HUES6 (cell line): ENCODE data around the gene GOLT1B.
A peak's percentile ranks its signal among the peaks of the same experiment; 100 is the strongest.

Source experiments
- H3K27ac ChIP-seq: 2 replicates; pipeline ENCODE4 v1.7.0; 2013; ENCODE audit warnings: low read depth, mild to moderate bottlenecking, low read length, inconsistent platforms
- H3K27me3 ChIP-seq: 2 replicates; pipeline ENCODE4 v1.6.1; 2013; ENCODE audit warnings: low read length; ENCODE audit not compliant: control insufficient read depth, insufficient read depth
- H3K36me3 ChIP-seq: 2 replicates; pipeline ENCODE4 v1.6.1; 2013; ENCODE audit warnings: low read length; ENCODE audit not compliant: control insufficient read depth, insufficient read depth
- H3K4me1 ChIP-seq: 2 replicates; pipeline ENCODE4 v1.6.1; 2013; ENCODE audit warnings: low read length; ENCODE audit not compliant: control insufficient read depth, insufficient read depth
- H3K4me3 ChIP-seq: 2 replicates; pipeline ENCODE4 v1.5.1; 2013; ENCODE audit warnings: low read depth, low read length
- H3K9ac ChIP-seq: one replicate; pipeline ENCODE4 v1.6.1; 2013; ENCODE audit warnings: mild to moderate bottlenecking, low read length
- H3K9me3 ChIP-seq: 2 replicates; pipeline ENCODE4 v1.6.1; 2013; ENCODE audit warnings: low read depth, low read length; ENCODE audit not compliant: control insufficient read depth, insufficient read depth

GOLT1B gene

GRCh38 chr12:21483531-21483930 is 18.1 kb upstream of the GOLT1B start:
- no peak overlapping the region for H3K4me3 ChIP-seq
- peaks cover 52% of the 10 kb centered on the region for H3K36me3 ChIP-seq
- H3K27ac ChIP-seq, result no peak overlapping the region
- H3K4me1 ChIP-seq, result no peaks in the 10 kb centered on the region
- H3K9me3 ChIP-seq, result no peaks in the 10 kb centered on the region
- no peaks in the 10 kb centered on the region for H3K27me3 ChIP-seq
- no peak overlapping the region for H3K9ac ChIP-seq

DNA sequence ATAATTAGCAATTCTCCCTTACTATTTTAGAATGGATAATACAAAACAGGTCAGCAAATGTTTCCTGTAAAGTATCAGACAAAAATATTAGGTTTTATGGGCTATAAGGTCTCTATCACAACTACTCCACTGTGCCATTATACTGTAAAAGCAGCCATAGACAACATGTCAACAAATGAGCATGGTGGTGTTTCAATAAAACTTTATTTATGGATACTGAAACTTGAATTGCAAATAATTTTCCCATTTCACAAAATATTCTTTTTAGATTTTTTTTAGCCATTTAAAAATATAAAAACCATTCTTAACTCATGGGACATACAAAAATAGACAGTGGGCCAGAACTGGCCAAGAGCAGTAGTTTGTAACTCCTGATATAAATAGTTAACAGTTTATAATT is 15.6 kb upstream of the GOLT1B start:
- Histone ChIP-seq H3K27me3 (no peaks in the 10 kb centered on the region), H3K36me3 (peaks cover 44% of the 10 kb centered on the region), H3K4me1 (no peaks in the 10 kb centered on the region), H3K9me3 (no peaks in the 10 kb centered on the region), H3K27ac (no peak overlapping the region), H3K4me3 (no peak overlapping the region), H3K9ac (no peak overlapping the region)

DNA sequence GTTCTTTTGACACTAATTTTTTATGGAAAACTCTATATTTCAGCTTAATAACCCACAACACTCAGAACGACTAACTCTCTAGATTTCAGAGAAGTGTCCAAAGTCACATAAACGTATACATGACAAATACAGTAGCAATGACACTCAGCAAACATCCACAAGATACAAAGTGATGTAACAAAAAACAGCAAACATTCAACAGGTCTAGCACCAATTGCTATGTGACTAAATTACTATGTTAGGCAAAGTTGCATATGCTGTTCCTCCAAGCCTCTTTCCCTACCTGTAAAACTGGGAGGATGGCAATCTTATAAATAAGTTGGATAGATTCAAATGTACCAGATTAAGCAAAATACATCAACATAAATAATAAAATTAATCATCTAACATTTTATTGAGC is 1.8 kb upstream of the GOLT1B start:
- Histone ChIP-seq H3K27me3 (no peaks in the 10 kb centered on the region), H3K4me3 (peak overlapping the region; percentile 78; the same call in 1 of the 2 replicates), H3K27ac (no peak overlapping the region), H3K4me1 (peaks cover 8% of the 10 kb centered on the region), H3K9me3 (no peaks in the 10 kb centered on the region), H3K9ac (no peak overlapping the region), H3K36me3 (peaks cover 35% of the 10 kb centered on the region)

DNA sequence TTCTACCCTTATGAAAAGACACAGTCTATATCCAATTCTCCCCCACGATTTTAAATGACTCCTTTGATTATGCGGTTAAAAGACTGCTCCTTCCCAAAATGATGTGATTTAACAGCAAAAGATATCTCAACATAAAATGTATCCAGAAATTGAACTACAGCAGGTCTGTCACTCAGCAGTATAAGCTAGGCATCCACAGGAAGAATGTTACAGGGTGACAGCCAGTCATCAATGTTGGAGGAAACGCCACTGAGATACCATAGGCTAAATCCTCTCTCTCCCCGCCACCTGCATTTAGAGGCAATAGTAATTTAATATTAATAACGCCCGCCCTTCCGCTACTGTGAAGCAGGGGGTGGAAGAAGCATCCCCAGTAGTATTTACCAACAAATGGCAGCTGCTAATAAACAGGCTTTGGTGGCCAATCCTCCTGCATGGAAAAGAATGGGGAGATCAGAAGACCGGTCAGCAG is 767 bp upstream of the GOLT1B start:
- H3K27me3 ChIP-seq, result no peaks in the 10 kb centered on the region
- H3K4me3 ChIP-seq, result peak overlapping the region; percentile 78
- peaks cover 8% of the 10 kb centered on the region for H3K4me1 ChIP-seq
- peak overlapping the region; percentile 10; the same call in 1 of the 2 replicates for H3K27ac ChIP-seq
- no peaks in the 10 kb centered on the region for H3K9me3 ChIP-seq
- H3K36me3 ChIP-seq, result peaks cover 28% of the 10 kb centered on the region
- peak overlapping the region; percentile 95 for H3K9ac ChIP-seq

DNA sequence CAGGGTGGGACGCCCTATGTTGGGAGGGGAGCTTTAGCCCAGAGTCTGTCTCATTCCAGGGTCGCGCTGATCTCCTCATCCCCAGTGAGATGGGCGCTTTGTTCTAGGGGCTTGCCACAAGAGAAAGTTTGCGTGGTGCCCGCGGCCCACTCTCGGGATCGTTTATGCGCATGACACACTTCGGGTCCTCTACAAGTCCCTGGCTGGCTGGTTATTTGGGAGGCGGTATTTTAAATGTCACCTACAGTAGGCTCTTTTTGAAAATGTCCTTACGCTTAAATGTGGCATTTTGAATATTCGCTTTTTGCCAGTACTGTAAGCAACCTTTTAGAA is 541 bp downstream of the GOLT1B start:
- Histone ChIP-seq H3K36me3 (peaks cover 15% of the 10 kb centered on the region), H3K27ac (peak overlapping the region; percentile 88), H3K4me3 (peak overlapping the region; percentile 78), H3K4me1 (peaks cover 8% of the 10 kb centered on the region), H3K9ac (peak overlapping the region; percentile 95), H3K27me3 (no peaks in the 10 kb centered on the region), H3K9me3 (no peaks in the 10 kb centered on the region)

- H3K36me3 ChIP-seq, result peaks cover 13% of the 10 kb centered on the region
- H3K9ac ChIP-seq, result no peak overlapping the region
- H3K9me3 ChIP-seq, result no peaks in the 10 kb centered on the region
- H3K4me3 ChIP-seq, result peak overlapping the region; percentile 78
- no peaks in the 10 kb centered on the region for H3K27me3 ChIP-seq
- peaks cover 8% of the 10 kb centered on the region for H3K4me1 ChIP-seq
- no peak overlapping the region for H3K27ac ChIP-seq
These were observed 1.3 kb downstream of the GOLT1B start for GRCh38 chr12:21502872-21503271.

- no peaks in the 10 kb centered on the region for H3K27me3 ChIP-seq
- H3K36me3 ChIP-seq, result peaks cover 17% of the 10 kb centered on the region
- H3K4me1 ChIP-seq, result peaks cover 4% of the 10 kb centered on the region; the same call in 1 of the 2 replicates
- no peak overlapping the region for H3K27ac ChIP-seq
- H3K4me3 ChIP-seq, result no peak overlapping the region
- no peak overlapping the region for H3K9ac ChIP-seq
- no peaks in the 10 kb centered on the region for H3K9me3 ChIP-seq
These were observed 4.3 kb downstream of the GOLT1B start for GRCh38 chr12:21505888-21506287.

DNA sequence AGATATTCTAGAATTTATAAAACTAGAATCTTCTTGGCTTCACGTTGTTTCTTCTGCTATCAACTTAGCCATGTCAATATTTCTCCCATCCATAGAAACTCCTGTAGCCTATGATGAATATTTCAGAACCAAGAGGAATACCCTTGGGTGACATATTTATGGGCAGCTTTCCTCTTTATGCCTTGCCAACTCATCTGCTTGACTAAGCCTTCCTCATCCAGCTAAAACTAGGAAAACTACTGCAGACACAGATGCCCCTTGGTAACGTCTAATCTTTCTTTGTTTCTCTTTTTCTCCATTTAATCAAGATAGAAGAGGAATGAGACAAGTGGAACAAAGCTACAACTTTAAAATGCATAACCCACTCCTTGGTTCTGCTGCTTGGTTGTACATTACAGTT is 6.3 kb downstream of the GOLT1B start:
- H3K36me3 ChIP-seq, result peaks cover 25% of the 10 kb centered on the region

DNA sequence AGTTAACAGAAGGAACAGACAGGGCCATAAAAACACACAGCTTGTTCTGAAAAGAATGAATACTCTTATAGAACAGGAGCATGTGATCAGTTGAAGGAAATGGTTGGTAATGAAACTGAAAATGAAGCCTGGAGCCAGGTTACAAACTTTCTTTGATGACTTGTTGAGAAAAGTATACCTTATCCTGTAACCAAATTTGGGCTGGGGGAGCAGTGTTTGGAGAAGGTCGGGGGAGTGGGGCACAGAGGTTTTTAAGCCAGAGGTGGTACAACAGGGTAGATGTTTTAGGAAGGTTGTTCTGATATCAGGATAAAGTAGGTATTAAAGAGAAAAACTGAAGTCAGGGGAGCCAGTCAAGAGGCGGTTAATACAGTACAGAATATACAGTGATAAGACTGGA is 8.2 kb downstream of the GOLT1B start:
- Histone ChIP-seq H3K4me1 (no peaks in the 10 kb centered on the region), H3K27me3 (no peaks in the 10 kb centered on the region), H3K36me3 (peaks cover 41% of the 10 kb centered on the region), H3K9ac (no peak overlapping the region), H3K27ac (no peak overlapping the region), H3K4me3 (no peak overlapping the region), H3K9me3 (no peaks in the 10 kb centered on the region)

More for the DNA sequence above, 6.3 kb downstream of the GOLT1B start:
- Histone ChIP-seq H3K4me1 (peaks cover 2% of the 10 kb centered on the region; the same call in 1 of the 2 replicates), H3K27me3 (no peaks in the 10 kb centered on the region), H3K9ac (no peak overlapping the region), H3K4me3 (no peak overlapping the region), H3K9me3 (no peaks in the 10 kb centered on the region), H3K27ac (no peak overlapping the region)

DNA sequence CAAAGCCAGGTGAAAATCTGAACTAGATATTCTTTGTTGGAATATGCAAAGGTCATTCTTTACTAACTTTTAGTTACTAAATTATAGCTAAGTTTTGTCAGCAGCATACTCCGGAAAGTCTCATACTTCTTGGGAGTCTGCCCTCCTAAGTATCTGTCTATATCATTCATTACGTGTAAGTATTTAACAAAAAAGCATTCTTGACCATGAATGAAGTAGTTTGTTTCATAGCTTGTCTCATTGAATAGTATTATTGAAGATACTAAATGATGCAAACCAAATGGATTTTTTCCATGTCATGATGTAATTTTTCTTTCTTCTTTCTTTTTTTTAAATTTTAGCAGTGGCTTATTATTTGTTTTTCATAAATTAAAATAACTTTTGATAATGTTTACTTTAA is 14.7 kb downstream of the GOLT1B start:
- no peaks in the 10 kb centered on the region for H3K9me3 ChIP-seq
- H3K4me3 ChIP-seq, result no peak overlapping the region
- H3K4me1 ChIP-seq, result no peaks in the 10 kb centered on the region
- no peak overlapping the region for H3K27ac ChIP-seq
- H3K36me3 ChIP-seq, result peaks cover 40% of the 10 kb centered on the region
- H3K9ac ChIP-seq, result no peak overlapping the region
- no peaks in the 10 kb centered on the region for H3K27me3 ChIP-seq

DNA sequence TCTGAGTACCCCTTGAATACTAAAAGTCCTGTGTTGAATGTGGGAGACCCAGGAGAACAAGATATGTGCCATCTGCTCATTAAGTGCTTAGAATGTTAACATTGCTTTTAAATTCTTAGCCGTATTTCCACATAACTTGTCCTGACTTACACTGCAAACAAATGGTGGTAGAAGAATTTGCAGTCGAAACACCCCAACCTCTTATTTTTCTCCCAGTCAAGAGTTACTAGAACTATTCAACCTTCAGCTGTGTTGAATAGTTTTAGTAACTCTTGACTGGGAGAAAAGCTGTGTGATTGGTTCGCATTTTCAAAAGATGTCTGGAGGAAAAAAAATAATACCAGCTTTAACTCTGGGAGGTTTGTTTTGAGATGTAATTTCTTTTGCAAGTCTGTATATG is 16.9 kb downstream of the GOLT1B start:
- Histone ChIP-seq H3K27me3 (no peaks in the 10 kb centered on the region), H3K9me3 (no peaks in the 10 kb centered on the region), H3K4me3 (no peak overlapping the region), H3K27ac (no peak overlapping the region), H3K36me3 (peaks cover 28% of the 10 kb centered on the region), H3K4me1 (no peaks in the 10 kb centered on the region), H3K9ac (no peak overlapping the region)

DNA sequence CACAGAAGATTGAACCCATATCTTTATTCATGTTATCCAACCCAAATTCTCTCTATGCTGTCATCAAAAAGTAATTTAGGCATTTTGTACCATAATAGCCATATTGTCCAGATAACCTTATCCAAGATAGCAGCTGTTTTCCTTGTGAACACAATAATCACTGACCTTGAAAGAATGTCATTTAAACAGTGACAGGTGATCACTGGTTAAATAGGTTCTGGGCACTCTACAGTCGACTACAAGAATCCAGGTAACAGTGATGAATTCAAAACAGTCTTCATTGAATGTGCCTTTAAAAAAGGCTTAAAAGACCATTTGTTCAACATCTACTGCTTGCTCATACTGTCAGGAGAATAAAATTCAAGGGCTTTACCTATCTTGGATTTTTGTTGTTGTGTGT is 20.0 kb downstream of the GOLT1B start:
- Histone ChIP-seq H3K36me3 (peaks cover 4% of the 10 kb centered on the region; the same call in 1 of the 2 replicates), H3K9me3 (no peaks in the 10 kb centered on the region), H3K4me3 (no peak overlapping the region), H3K9ac (no peak overlapping the region), H3K4me1 (no peaks in the 10 kb centered on the region; the same call in 1 of the 2 replicates), H3K27ac (no peak overlapping the region), H3K27me3 (peaks cover 13% of the 10 kb centered on the region)
